Left ventricle myocardium inferior (tissue), 1 donor: ENCODE measurements around the gene CERS6. TPM values are rescaled to one million over a fixed set of nuclear protein-coding genes. Genes with fewer than 3 reads are reported as not detected.

Experiments used
- DNase-seq: peaks from one replicate; pipeline ENCODE4 v3.0.0-alpha.2; 2020
- H3K27ac ChIP-seq: fragments of 200-600 bp; replicated peaks from 2 replicates; pipeline ENCODE4 v1.8.0; 2021
- H3K27me3 ChIP-seq: fragments of 200-600 bp; 2 replicates; pipeline ENCODE4 v1.8.0; 2021; ENCODE audit warnings: low read depth
- H3K36me3 ChIP-seq: fragments of 200-600 bp; 2 replicates; pipeline ENCODE4 v1.8.0; 2021
- H3K4me1 ChIP-seq: fragments of 200-600 bp; 2 replicates; pipeline ENCODE4 v1.8.0; 2021
- H3K4me3 ChIP-seq: fragments of 200-600 bp; 2 replicates; pipeline ENCODE4 v1.8.0; 2021; ENCODE audit warnings: mild to moderate bottlenecking, moderate library complexity
- H3K9me3 ChIP-seq: fragments of 200-600 bp; replicated peaks from 2 replicates; pipeline ENCODE4 v1.8.0; 2021
- CTCF ChIP-seq: fragments of 200-600 bp; IDR thresholded peaks from 2 replicates; pipeline ENCODE4 v1.8.0; 2021; ENCODE audit warnings: antibody characterized with exemption, mild to moderate bottlenecking, borderline replicate concordance
- intact Hi-C: fragments of 100-400 bp; cut with micrococcal nuclease; formaldehyde crosslinking; loops from one replicate; pipeline ENCODE4 v1.11.0; 2022
- total RNA-seq: library from RNA; stranded (reverse); fragmentation: NEBNext Ultra II Directional; extraction: Animal tissue kit (Norgen Biotek cat#: 25700); gene quantifications from one replicate; pipeline ENCODE4 v1.2.1, GENCODE V29; 2021
- donor health status: DM: no; HTN: yes; CAD: no; lungs with severe emphysema.

The CERS6 gene
- total RNA-seq, 1 donor from 2014 or later = 68.9 TPM

DNA sequence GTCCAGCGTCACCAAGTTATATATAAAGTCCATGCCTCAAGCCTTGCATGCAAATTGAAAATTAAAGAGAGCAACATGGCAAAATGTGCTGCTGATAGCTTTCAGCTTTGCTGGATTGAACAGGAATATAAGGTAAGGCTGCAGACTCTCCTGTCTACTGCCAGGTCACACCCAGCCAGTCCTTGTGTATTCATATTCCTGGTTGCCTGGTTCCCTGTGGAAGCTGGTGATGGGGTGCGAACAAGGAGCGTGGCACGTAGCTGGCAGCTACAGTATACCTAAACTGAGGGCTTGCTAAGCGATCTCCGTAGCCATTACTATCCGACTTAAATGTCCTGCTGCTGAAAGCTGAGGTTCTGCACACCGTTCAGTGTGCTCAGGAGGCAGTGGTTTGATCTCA is 296.3 kb downstream of the CERS6 start:
- DNase-seq = peak; percentile 30
- Histone ChIP-seq H3K9me3 (no peaks in the 10 kb centered on the region), H3K4me3 (no peak overlapping the region), H3K4me1 (peaks cover 71% of the 10 kb centered on the region), H3K27me3 (no peaks in the 10 kb centered on the region), H3K27ac (peak overlapping the region; percentile 49), H3K36me3 (no peaks in the 10 kb centered on the region)
- no peak for TF ChIP-seq CTCF
- intact Hi-C loops = no loop called here

- Histone ChIP-seq H3K27ac (no peak overlapping the region), H3K4me3 (no peak overlapping the region), H3K9me3 (no peaks in the 10 kb centered on the region), H3K27me3 (no peaks in the 10 kb centered on the region), H3K4me1 (peaks cover 67% of the 10 kb centered on the region), H3K36me3 (no peaks in the 10 kb centered on the region)
- intact Hi-C loops = no loop called here
- no peak for DNase-seq
- no peak for TF ChIP-seq CTCF
Measured at GRCh38 chr2:168753765-168754329, 297.8 kb downstream of the CERS6 start.

- no peaks in the 10 kb centered on the region for H3K36me3 ChIP-seq
- H3K27ac ChIP-seq = peak overlapping the region; percentile 68
- H3K9me3 ChIP-seq = no peaks in the 10 kb centered on the region
- no peak for TF ChIP-seq CTCF
- DNase-seq = no peak
- H3K4me3 ChIP-seq = no peak overlapping the region
- H3K4me1 ChIP-seq = peaks cover 35% of the 10 kb centered on the region
- intact Hi-C loops = loop anchor here (5.0 kb wide), 1 partner anchor 410 kb away; no protein-coding TSS in a partner anchor
- no peaks in the 10 kb centered on the region for H3K27me3 ChIP-seq
Measured at GRCh38 chr2:168757223-168757622, 301.2 kb downstream of the CERS6 start.

- H3K4me1 ChIP-seq = peaks cover 25% of the 10 kb centered on the region
- H3K4me3 ChIP-seq = no peak overlapping the region
- no peaks in the 10 kb centered on the region for H3K36me3 ChIP-seq
- peak; percentile 71 for TF ChIP-seq CTCF
- no peaks in the 10 kb centered on the region for H3K27me3 ChIP-seq
- H3K27ac ChIP-seq = no peak overlapping the region
- H3K9me3 ChIP-seq = no peaks in the 10 kb centered on the region
- intact Hi-C loops = loop anchor here (5.0 kb wide), 1 partner anchor 412 kb away; no protein-coding TSS in a partner anchor
- DNase-seq = no peak
Measured at GRCh38 chr2:168758970-168759820, 303.1 kb downstream of the CERS6 start.

DNA sequence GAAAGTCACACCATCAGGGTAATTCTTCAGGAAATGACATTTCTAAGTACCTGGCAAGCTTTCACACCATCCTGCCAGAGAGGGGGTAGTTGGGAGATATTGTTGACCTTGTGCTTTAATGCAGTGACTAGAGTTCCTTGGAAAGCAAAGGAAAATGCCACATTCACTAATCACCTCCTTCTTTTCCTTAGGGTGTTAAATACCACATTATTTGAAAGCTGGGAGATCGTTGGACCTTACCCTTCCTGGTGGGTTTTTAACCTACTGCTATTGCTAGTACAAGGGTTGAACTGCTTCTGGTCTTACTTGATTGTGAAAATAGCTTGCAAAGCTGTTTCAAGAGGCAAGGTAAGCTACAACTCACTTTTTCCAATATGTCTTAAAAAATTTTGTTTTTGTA is 309.3 kb downstream of the CERS6 start:
- Histone ChIP-seq H3K9me3 (no peaks in the 10 kb centered on the region), H3K4me1 (peaks cover 13% of the 10 kb centered on the region), H3K4me3 (no peak overlapping the region), H3K36me3 (peaks cover 14% of the 10 kb centered on the region), H3K27me3 (no peaks in the 10 kb centered on the region), H3K27ac (no peak overlapping the region)
- no peak for TF ChIP-seq CTCF
- intact Hi-C loops = no loop called here
- DNase-seq = no peak
